ENCODE measurements around the gene DMBX1. TPM values are rescaled to one million over a fixed set of nuclear protein-coding genes. Genes with fewer than 3 reads are reported as not detected.
A peak's percentile ranks its signal among the peaks of the same experiment; 100 is the strongest.

DMBX1 gene
- total RNA-seq, 5 donors from 2014 or later (not counting 1 experiment from before 2014, with no cell fraction given), result not detected

DNA sequence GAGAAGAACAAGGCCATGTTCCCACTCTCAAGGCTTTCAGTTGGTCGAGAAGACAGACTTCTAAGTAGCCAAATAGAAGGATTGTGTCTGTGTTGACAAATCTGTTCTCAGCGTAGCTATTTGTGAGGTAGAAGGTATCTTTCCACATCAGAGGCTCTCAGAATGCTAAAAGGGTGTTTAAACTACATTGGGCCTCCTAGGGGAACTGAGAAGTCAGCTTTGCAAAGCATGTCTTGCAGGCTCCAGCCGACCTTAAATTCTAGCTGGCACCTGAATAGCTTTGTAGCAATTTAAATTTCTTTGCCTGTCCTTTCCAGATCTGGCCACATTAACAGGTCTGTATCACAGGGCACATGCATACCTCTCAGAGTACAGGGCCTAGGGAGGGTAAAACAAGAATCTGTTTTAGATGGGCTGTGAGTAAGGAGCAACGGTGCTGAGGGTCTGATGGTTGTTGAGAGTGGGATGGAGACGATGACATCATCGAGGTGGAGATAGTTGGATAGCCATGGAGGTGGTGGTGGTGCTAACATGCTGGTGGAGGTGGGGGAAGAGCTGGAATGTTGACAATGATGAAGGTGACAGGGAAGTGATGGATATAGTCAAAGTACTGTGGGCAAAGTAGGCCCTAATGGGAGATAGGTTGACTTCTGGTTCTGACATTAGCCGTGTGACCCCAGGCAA is 17.0 kb upstream of the DMBX1 start:
- Mint-ChIP-seq H3K9me3 (no peaks in the 10 kb centered on the region), H3K36me3 (no peaks in the 10 kb centered on the region), H3K27ac (no peak overlapping the region), H3K27me3 (peaks cover 13 to 54% of the 10 kb centered on the region in 2 donors), H3K4me3 (no peak overlapping the region), H3K4me1 (peaks cover 0 to 4% (median 0%) of the 10 kb centered on the region in 3 donors)
- WGBS (ENCODE audit: insufficient coverage), result 77% methylated on average over 4 of the region's 7 CpGs
- Histone ChIP-seq H3K4me1 (ENCODE audit: control insufficient read depth in 1 of 2, extremely low read depth in 1 of 2, insufficient read depth in 2 of 2, low read length in 2 of 2) (no peaks in the 10 kb centered on the region), H3K27ac (ENCODE audit: low read length) (no peak overlapping the region), H3K27me3 (replicated peaks in 1 of 2; ENCODE audit: control insufficient read depth in 2 of 2, extremely low read depth in 1 of 2, insufficient read depth in 2 of 2, low read length in 1 of 2) (peaks cover 9 to 61% of the 10 kb centered on the region in 2 experiments), H3K9me3 (no peaks in the 10 kb centered on the region), H3K36me3 (ENCODE audit: control insufficient read depth in 2 of 2, extremely low read depth in 1 of 2, insufficient read depth in 1 of 2, low read length in 1 of 2) (no peaks in the 10 kb centered on the region), H3K4me3 (ENCODE audit: control insufficient read depth in 1 of 2, extremely low read depth in 1 of 2, low read length in 1 of 2) (no peak overlapping the region)
- CTCF ChIA-PET, result no interaction called here
- DNase-seq (no peak), ATAC-seq (replicated peaks in 1 of 4) (no peak)
- POLR2A ChIA-PET, result no interaction called here

- Mint-ChIP-seq H3K27me3 (peaks cover 12 to 48% of the 10 kb centered on the region in 2 donors), H3K9me3 (no peaks in the 10 kb centered on the region), H3K36me3 (no peaks in the 10 kb centered on the region), H3K4me1 (peaks cover 0 to 4% (median 0%) of the 10 kb centered on the region in 3 donors), H3K4me3 (no peak overlapping the region), H3K27ac (no peak overlapping the region)
- H3K4me1 ChIP-seq (ENCODE audit: control insufficient read depth in 1 of 2, extremely low read depth in 1 of 2, insufficient read depth in 2 of 2, low read length in 2 of 2), result no peaks in the 10 kb centered on the region
- H3K9me3 ChIP-seq, result no peaks in the 10 kb centered on the region
- H3K27ac ChIP-seq (ENCODE audit: low read length), result no peak overlapping the region
- CTCF ChIA-PET, result no interaction called here
- peaks cover 9 to 61% of the 10 kb centered on the region in 2 experiments for H3K27me3 ChIP-seq (replicated peaks in 1 of 2; ENCODE audit: control insufficient read depth in 2 of 2, extremely low read depth in 1 of 2, insufficient read depth in 2 of 2, low read length in 1 of 2)
- POLR2A ChIA-PET, result no interaction called here
- ATAC-seq (replicated peaks in 1 of 4), result no peak
- WGBS (ENCODE audit: insufficient coverage), result 46% methylated on average over 4 of the region's 4 CpGs
- no peak for DNase-seq
- H3K36me3 ChIP-seq (ENCODE audit: control insufficient read depth in 2 of 2, extremely low read depth in 1 of 2, insufficient read depth in 1 of 2, low read length in 1 of 2), result no peaks in the 10 kb centered on the region
- H3K4me3 ChIP-seq (ENCODE audit: control insufficient read depth in 1 of 2, extremely low read depth in 1 of 2, low read length in 1 of 2), result no peak overlapping the region
Observed at GRCh38 chr1:46473991-46474390, 15.6 kb upstream of the DMBX1 start.

GRCh38 chr1:46474570-46474969 is 15.1 kb upstream of the DMBX1 start:
- ATAC-seq (replicated peaks in 1 of 4) (no peak), DNase-seq (no peak)
- Histone ChIP-seq H3K9me3 (no peaks in the 10 kb centered on the region), H3K4me3 (ENCODE audit: control insufficient read depth in 1 of 2, extremely low read depth in 1 of 2, low read length in 1 of 2) (no peak overlapping the region), H3K4me1 (ENCODE audit: control insufficient read depth in 1 of 2, extremely low read depth in 1 of 2, insufficient read depth in 2 of 2, low read length in 2 of 2) (no peaks in the 10 kb centered on the region), H3K36me3 (ENCODE audit: control insufficient read depth in 2 of 2, extremely low read depth in 1 of 2, insufficient read depth in 1 of 2, low read length in 1 of 2) (no peaks in the 10 kb centered on the region), H3K27ac (ENCODE audit: low read length) (no peak overlapping the region), H3K27me3 (replicated peaks in 1 of 2; ENCODE audit: control insufficient read depth in 2 of 2, extremely low read depth in 1 of 2, insufficient read depth in 2 of 2, low read length in 1 of 2) (peaks cover 6 to 59% of the 10 kb centered on the region in 2 experiments)
- CTCF ChIA-PET, result no interaction called here
- H3K36me3 Mint-ChIP-seq, result no peaks in the 10 kb centered on the region
- H3K9me3 Mint-ChIP-seq, result no peaks in the 10 kb centered on the region
- peaks cover 18 to 48% of the 10 kb centered on the region in 2 donors for H3K27me3 Mint-ChIP-seq
- POLR2A ChIA-PET, result no interaction called here
- H3K4me1 Mint-ChIP-seq, result peaks cover 0 to 4% (median 0%) of the 10 kb centered on the region in 3 donors
- no peak overlapping the region for H3K27ac Mint-ChIP-seq
- H3K4me3 Mint-ChIP-seq, result no peak overlapping the region
- WGBS (ENCODE audit: insufficient coverage), result 27% methylated on average over 5 of the region's 20 CpGs

DNA sequence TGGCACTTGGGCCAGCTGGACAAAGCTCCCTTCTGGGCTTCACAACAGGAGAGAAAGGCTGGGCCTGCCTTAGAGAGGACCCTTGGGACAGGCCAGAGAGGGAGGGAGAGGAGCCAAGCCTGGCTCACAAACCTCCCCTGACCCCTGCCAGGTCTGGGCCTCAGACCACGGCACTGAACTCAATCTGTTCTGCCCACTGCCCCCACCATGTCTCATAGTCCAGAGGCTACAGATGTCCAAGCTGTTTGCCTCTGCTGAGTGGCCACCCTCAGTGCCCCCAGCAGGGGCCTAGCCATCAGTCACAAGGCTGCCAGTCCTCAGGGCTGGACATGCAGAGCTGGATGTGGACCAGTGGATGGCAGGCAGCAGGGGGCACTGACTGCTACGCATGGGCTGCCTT is 13.0 kb upstream of the DMBX1 start:
- H3K4me1 Mint-ChIP-seq, result peaks cover 0 to 4% (median 0%) of the 10 kb centered on the region in 3 donors
- DNase-seq, result no peak
- no peak overlapping the region for H3K4me3 Mint-ChIP-seq
- Histone ChIP-seq H3K27me3 (replicated peaks in 1 of 2; ENCODE audit: control insufficient read depth in 2 of 2, extremely low read depth in 1 of 2, insufficient read depth in 2 of 2, low read length in 1 of 2) (peaks cover 5 to 63% of the 10 kb centered on the region in 2 experiments), H3K27ac (ENCODE audit: low read length) (no peak overlapping the region), H3K9me3 (no peaks in the 10 kb centered on the region), H3K36me3 (ENCODE audit: control insufficient read depth in 2 of 2, extremely low read depth in 1 of 2, insufficient read depth in 1 of 2, low read length in 1 of 2) (no peaks in the 10 kb centered on the region), H3K4me1 (ENCODE audit: control insufficient read depth in 1 of 2, extremely low read depth in 1 of 2, insufficient read depth in 2 of 2, low read length in 2 of 2) (no peaks in the 10 kb centered on the region), H3K4me3 (ENCODE audit: control insufficient read depth in 1 of 2, extremely low read depth in 1 of 2, low read length in 1 of 2) (no peak overlapping the region)
- no peaks in the 10 kb centered on the region for H3K36me3 Mint-ChIP-seq
- peaks cover 14 to 49% of the 10 kb centered on the region in 2 donors for H3K27me3 Mint-ChIP-seq
- no peaks in the 10 kb centered on the region for H3K9me3 Mint-ChIP-seq
- 85% methylated on average over 2 of the region's 2 CpGs for WGBS (ENCODE audit: insufficient coverage)
- CTCF ChIA-PET, result no interaction called here
- no peak for ATAC-seq (replicated peaks in 1 of 4)
- POLR2A ChIA-PET, result no interaction called here
- no peak overlapping the region for H3K27ac Mint-ChIP-seq

DNA sequence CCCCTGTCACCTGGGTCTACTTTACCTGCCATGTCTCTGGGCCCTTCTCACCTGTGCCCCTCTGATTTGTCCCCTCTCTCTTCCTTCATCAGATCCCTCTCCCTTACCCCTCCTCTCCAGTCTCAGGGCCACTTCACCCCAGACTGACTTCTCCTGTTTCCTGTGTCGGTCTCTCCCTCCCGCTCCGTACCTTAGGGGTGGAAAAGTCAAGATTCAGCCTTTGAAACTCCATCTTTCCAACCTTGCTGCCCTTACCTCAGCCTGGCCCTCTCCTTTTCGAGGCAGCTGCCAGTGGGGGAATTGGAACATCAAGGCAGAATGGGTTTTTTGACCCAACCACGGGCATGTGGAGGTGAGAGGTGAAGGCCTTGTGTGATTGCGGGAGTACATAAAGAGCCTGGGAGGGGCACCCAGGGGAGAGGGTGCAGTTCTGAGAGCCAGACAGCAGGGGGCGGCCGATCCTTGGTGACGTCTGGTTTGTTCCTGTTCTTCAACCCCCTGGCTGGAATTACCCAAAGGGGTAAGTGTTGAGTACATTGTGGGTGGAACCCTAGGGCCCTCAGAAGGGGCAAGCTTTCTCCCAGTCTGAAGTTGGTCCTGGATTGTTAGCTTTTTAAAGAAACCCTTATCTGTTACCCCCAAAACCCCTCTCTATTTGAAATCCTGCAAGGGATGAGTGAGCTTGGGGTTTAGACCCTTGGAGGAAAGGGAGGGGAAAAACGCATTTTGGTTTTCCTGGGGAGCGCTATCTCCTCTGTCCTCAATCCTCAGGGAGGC is 12.3 kb upstream of the DMBX1 start:
- peaks cover 14 to 53% of the 10 kb centered on the region in 2 donors for H3K27me3 Mint-ChIP-seq
- peak; percentile 72 to 82 (median 76) for ATAC-seq (replicated peaks in 1 of 4)
- DNase-seq, result peak; percentile 32 to 82 (median 64)

GRCh38 chr1:46478721-46479485 is 10.7 kb upstream of the DMBX1 start:
- POLR2A ChIA-PET, result no interaction called here
- H3K27ac Mint-ChIP-seq, result no peak overlapping the region
- Histone ChIP-seq H3K9me3 (no peaks in the 10 kb centered on the region), H3K4me3 (ENCODE audit: control insufficient read depth in 1 of 2, extremely low read depth in 1 of 2, low read length in 1 of 2) (no peak overlapping the region), H3K36me3 (ENCODE audit: control insufficient read depth in 2 of 2, extremely low read depth in 1 of 2, insufficient read depth in 1 of 2, low read length in 1 of 2) (no peaks in the 10 kb centered on the region), H3K27me3 (replicated peaks in 1 of 2; ENCODE audit: control insufficient read depth in 2 of 2, extremely low read depth in 1 of 2, insufficient read depth in 2 of 2, low read length in 1 of 2) (peaks cover 7 to 66% of the 10 kb centered on the region in 2 experiments), H3K27ac (ENCODE audit: low read length) (no peak overlapping the region), H3K4me1 (ENCODE audit: control insufficient read depth in 1 of 2, extremely low read depth in 1 of 2, insufficient read depth in 2 of 2, low read length in 2 of 2) (no peaks in the 10 kb centered on the region)
- no peaks in the 10 kb centered on the region for H3K9me3 Mint-ChIP-seq
- CTCF ChIA-PET, result no interaction called here
- WGBS (ENCODE audit: insufficient coverage), result 74% methylated on average over 5 of the region's 8 CpGs
- peaks cover 20 to 61% of the 10 kb centered on the region in 2 donors for H3K27me3 Mint-ChIP-seq
- no peak overlapping the region for H3K4me3 Mint-ChIP-seq
- peaks cover 0 to 4% (median 0%) of the 10 kb centered on the region in 3 donors for H3K4me1 Mint-ChIP-seq
- H3K36me3 Mint-ChIP-seq, result no peaks in the 10 kb centered on the region
- DNase-seq, result no peak
- no peak for ATAC-seq (replicated peaks in 1 of 4)

More for the DNA sequence above, 12.3 kb upstream of the DMBX1 start:
- Histone ChIP-seq H3K4me1 (ENCODE audit: control insufficient read depth in 1 of 2, extremely low read depth in 1 of 2, insufficient read depth in 2 of 2, low read length in 2 of 2) (no peaks in the 10 kb centered on the region), H3K36me3 (ENCODE audit: control insufficient read depth in 2 of 2, extremely low read depth in 1 of 2, insufficient read depth in 1 of 2, low read length in 1 of 2) (no peaks in the 10 kb centered on the region), H3K9me3 (no peaks in the 10 kb centered on the region), H3K4me3 (ENCODE audit: control insufficient read depth in 1 of 2, extremely low read depth in 1 of 2, low read length in 1 of 2) (no peak overlapping the region), H3K27ac (ENCODE audit: low read length) (no peak overlapping the region), H3K27me3 (replicated peaks in 1 of 2; ENCODE audit: control insufficient read depth in 2 of 2, extremely low read depth in 1 of 2, insufficient read depth in 2 of 2, low read length in 1 of 2) (peaks cover 6 to 63% of the 10 kb centered on the region in 2 experiments)
- POLR2A ChIA-PET, result no interaction called here
- no peaks in the 10 kb centered on the region for H3K36me3 Mint-ChIP-seq
- no peak overlapping the region for H3K4me3 Mint-ChIP-seq
- H3K27ac Mint-ChIP-seq, result no peak overlapping the region
- peaks cover 0 to 4% (median 0%) of the 10 kb centered on the region in 3 donors for H3K4me1 Mint-ChIP-seq
- CTCF ChIA-PET, result no interaction called here
- H3K9me3 Mint-ChIP-seq, result no peaks in the 10 kb centered on the region
- WGBS (ENCODE audit: insufficient coverage), result 5% methylated on average over 5 of the region's 11 CpGs

Measured in T-cell (primary cell).